Keratinocyte (primary cell): ENCODE measurements around the gene LDLRAP1. TPM values are rescaled to one million over a fixed set of nuclear protein-coding genes. Genes with fewer than 3 reads are reported as not detected.

ENCODE experiments used
- DNase-seq: peaks from one replicate; pipeline ENCODE4 v3.0.0-alpha.2; 2011; ENCODE audit warnings: low read depth, missing footprints, low spot score
- FAIRE-seq: peaks from 2 replicates; lab custom pipeline; 2011; peaks lifted over from hg19 to GRCh38; lab: Jason Lieb, UNC
- H2AFZ ChIP-seq: 2 replicates; pipeline ENCODE4 v1.6.0; 2012; ENCODE audit warnings: low read length, control low read depth, inconsistent platforms; ENCODE audit not compliant: control insufficient read depth
- H3K27ac ChIP-seq: 2 replicates; pipeline ENCODE4 v1.5.1; 2011; ENCODE audit warnings: low read length; ENCODE audit not compliant: control insufficient read depth, insufficient read depth
- H3K27me3 ChIP-seq: 3 replicates; pipeline ENCODE4 v1.6.0; 2011; ENCODE audit warnings: low read length; ENCODE audit not compliant: control insufficient read depth, insufficient read depth; ENCODE audit errors: extremely low read depth
- H3K36me3 ChIP-seq, 2 experiments: 2 replicates in 1 of 2; 3 replicates in 1 of 2; pipeline ENCODE4 v1.5.1; 2011; ENCODE audit warnings: low read length in 2 of 2, mild to moderate bottlenecking in 1 of 2; ENCODE audit not compliant: control insufficient read depth in 2 of 2, insufficient read depth in 2 of 2; ENCODE audit errors: extremely low read depth in 1 of 2
- H3K4me1 ChIP-seq: 3 replicates; pipeline ENCODE4 v1.5.1; 2011; ENCODE audit warnings: low read length; ENCODE audit not compliant: control insufficient read depth, insufficient read depth; ENCODE audit errors: extremely low read depth
- H3K4me2 ChIP-seq: 3 replicates; pipeline ENCODE4 v1.6.0; 2011; ENCODE audit warnings: low read depth, low read length; ENCODE audit not compliant: control insufficient read depth, insufficient read depth; ENCODE audit errors: extremely low read depth
- H3K4me3 ChIP-seq, 3 experiments: fragments of 200-600 bp in 1 of 3; sonication (generic) in 1 of 3; 2 replicates in 2 of 3; 3 replicates in 1 of 3; pipeline ENCODE4 v1.5.1; 2011 to 2016; ENCODE audit warnings: low read length in 3 of 3, mild to moderate bottlenecking in 3 of 3, control low read depth in 2 of 3, inconsistent platforms in 1 of 3, low read depth in 1 of 3, mixed read lengths in 1 of 3, mixed run types in 1 of 3, moderate library complexity in 1 of 3; ENCODE audit not compliant: control insufficient read depth in 2 of 3, insufficient read depth in 2 of 3; ENCODE audit errors: extremely low read depth in 1 of 3
- H3K79me2 ChIP-seq: 2 replicates; pipeline ENCODE4 v1.6.0; 2012; ENCODE audit warnings: low read length; ENCODE audit not compliant: control insufficient read depth, insufficient read depth
- H3K9ac ChIP-seq: 3 replicates; pipeline ENCODE4 v1.6.0; 2011; ENCODE audit warnings: low read length; ENCODE audit not compliant: control insufficient read depth, insufficient read depth; ENCODE audit errors: extremely low read depth
- H3K9me1 ChIP-seq: 3 replicates; pipeline ENCODE4 v1.6.0; 2011; ENCODE audit warnings: low read length; ENCODE audit not compliant: control insufficient read depth, insufficient read depth; ENCODE audit errors: extremely low read depth
- H3K9me3 ChIP-seq: 2 replicates; pipeline ENCODE4 v1.5.1; 2012; ENCODE audit warnings: low read depth, low read length; ENCODE audit not compliant: control insufficient read depth
- H4K20me1 ChIP-seq: 3 replicates; pipeline ENCODE4 v1.6.0; 2011; ENCODE audit warnings: low read length; ENCODE audit not compliant: control insufficient read depth, insufficient read depth; ENCODE audit errors: extremely low read depth
- CTCF ChIP-seq, 3 experiments: IDR thresholded peaks in 1 of 3; conservative IDR thresholded peaks in 1 of 3; optimal IDR thresholded peaks in 1 of 3; 2 replicates in 2 of 3; 3 replicates in 1 of 3; pipeline versions ENCODE3 to v1.5.1; 2011; ENCODE audit warnings: low read length in 3 of 3, mild to moderate bottlenecking in 3 of 3, moderate library complexity in 2 of 3, control low read depth in 1 of 3, inconsistent platforms in 1 of 3; ENCODE audit not compliant: insufficient read depth in 2 of 3; ENCODE audit errors: extremely low read depth in 1 of 3
- EZH2 ChIP-seq: IDR thresholded peaks from one replicate; pipeline ENCODE4 v1.6.1; 2012; ENCODE audit warnings: inconsistent platforms, mild to moderate bottlenecking, low read length, moderate library complexity
- dilution Hi-C: fragments of 300-500 bp; cut with MboI; formaldehyde crosslinking; loops from one replicate; pipeline ENCODE4 v1.7.0; 2020; ENCODE audit warnings: low sequenced_read_pairs; ENCODE audit not compliant: extremely low pct_ligation_motif_present
- polyA plus RNA-seq, 5 experiments: library from polyadenylated mRNA; depleted of rRNA in 3 of 5; stranded (reverse) in 3 of 5; stranded (forward) in 1 of 5; unstranded in 1 of 5; fragments of >200 nt; gene quantifications; 1 replicate in 1 of 5; 2 replicates in 3 of 5; 3 replicates in 1 of 5; pipeline versions ENCODE4 v1.2.1 to v1.2.3, GENCODE V29; 2011 to 2012; ENCODE audit warnings: missing spikeins in 2 of 5, low read depth in 1 of 5, low replicate concordance in 1 of 5

The LDLRAP1 gene
- polyA plus RNA-seq, 1 donor (not counting 4 experiments of a cell fraction or from before 2014, with no cell fraction given) = 22.3 TPM

DNA sequence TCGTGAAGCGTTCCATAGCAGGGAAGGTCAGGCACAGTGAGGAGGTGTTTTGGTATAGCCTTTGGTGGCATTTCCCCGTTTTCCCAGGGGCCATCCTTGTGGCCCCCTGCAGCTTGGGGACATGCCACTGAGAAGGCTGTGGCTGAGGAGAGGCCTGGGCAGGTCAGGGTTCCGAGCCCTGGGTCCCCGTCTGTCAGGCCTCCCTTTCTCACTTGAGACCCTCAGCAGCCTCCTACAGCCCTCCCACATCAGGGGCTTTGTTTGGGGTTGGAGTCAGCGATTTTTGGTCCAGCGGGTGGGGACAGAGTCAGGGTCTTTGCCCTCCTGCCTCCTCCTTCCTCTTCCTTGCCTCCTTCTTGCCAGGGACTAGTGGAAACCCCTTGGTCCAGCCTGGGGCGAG is 22.2 kb downstream of the LDLRAP1 start:
- no peak overlapping the region for H3K27ac ChIP-seq

GRCh38 chr1:25566176-25566729 is 22.8 kb downstream of the LDLRAP1 start:
- Histone ChIP-seq H2AFZ (no peak overlapping the region), H3K4me1 (peaks cover 56% of the 10 kb centered on the region), H3K4me2 (peak overlapping the region; percentile 31), H3K36me3 (peaks cover 10 to 19% of the 10 kb centered on the region in 2 experiments), H3K79me2 (no peaks in the 10 kb centered on the region), H3K9ac (no peak overlapping the region), H3K9me3 (no peaks in the 10 kb centered on the region), H3K4me3 (no peak overlapping the region), H3K9me1 (no peaks in the 10 kb centered on the region), H3K27ac (peak overlapping the region; percentile 48), H3K27me3 (no peaks in the 10 kb centered on the region), H4K20me1 (no peaks in the 10 kb centered on the region)
- FAIRE-seq = peak; percentile 53
- TF ChIP-seq EZH2 = no peak
- no peak for TF ChIP-seq CTCF (optimal IDR thresholded peaks at IDR 0.05 in 1 of 3, IDR thresholded peaks at IDR 0.05 in 1 of 3, conservative IDR thresholded peaks at IDR 0.05 in 1 of 3; ENCODE audit: extremely low read depth in 1 of 3, insufficient read depth in 2 of 3, low read length in 3 of 3)
- no peak for DNase-seq
- dilution Hi-C loops = no loop called here

More for the DNA sequence above, 22.2 kb downstream of the LDLRAP1 start:
- Histone ChIP-seq H2AFZ (no peak overlapping the region), H3K9ac (no peak overlapping the region), H3K4me3 (no peak overlapping the region), H3K4me1 (peaks cover 62% of the 10 kb centered on the region), H3K4me2 (no peak overlapping the region), H4K20me1 (no peaks in the 10 kb centered on the region), H3K9me1 (no peaks in the 10 kb centered on the region), H3K27me3 (no peaks in the 10 kb centered on the region), H3K36me3 (peaks cover 10 to 19% of the 10 kb centered on the region in 2 experiments), H3K9me3 (no peaks in the 10 kb centered on the region), H3K79me2 (no peaks in the 10 kb centered on the region)
- FAIRE-seq (no peak), DNase-seq (no peak)
- TF ChIP-seq EZH2 (no peak), CTCF (optimal IDR thresholded peaks at IDR 0.05 in 1 of 3, IDR thresholded peaks at IDR 0.05 in 1 of 3, conservative IDR thresholded peaks at IDR 0.05 in 1 of 3; ENCODE audit: extremely low read depth in 1 of 3, insufficient read depth in 2 of 3, low read length in 3 of 3) (no peak)
- dilution Hi-C loops = no loop called here
